Ovary (tissue), 9 donors: ENCODE data around the gene NKAIN2. TPM values are rescaled to one million over a fixed set of nuclear protein-coding genes. Genes with fewer than 3 reads are reported as not detected.

Experiments
- DNase-seq, 5 donors: peaks; one replicate each; pipeline ENCODE4 v3.0.0-alpha.2; 2019 to 2020
- H3K27ac ChIP-seq, 2 donors: fragments of 200-600 bp; one replicate each; pipeline versions ENCODE4 v1.5.1 to v1.8.0; 2019 to 2022
- H3K27me3 ChIP-seq: fragments of 200-600 bp; one replicate; pipeline ENCODE4 v1.8.0; 2022
- H3K36me3 ChIP-seq: fragments of 200-600 bp; sonication (generic); one replicate; pipeline ENCODE4 v1.5.1; 2019
- H3K4me1 ChIP-seq: one replicate; pipeline ENCODE4 v1.8.1; 2013; ENCODE audit warnings: mild to moderate bottlenecking, moderate library complexity; ENCODE audit not compliant: insufficient read depth
- H3K4me3 ChIP-seq: fragments of 200-600 bp; sonication (generic); one replicate; pipeline ENCODE4 v1.5.1; 2017
- H3K9me3 ChIP-seq, 2 donors: fragments of 200-600 bp in 1 of 2; sonication (generic) in 1 of 2; one replicate each; pipeline versions ENCODE4 v1.5.1 to v1.8.1; 2013 to 2019; ENCODE audit warnings: mild to moderate bottlenecking in 1 of 2, moderate library complexity in 1 of 2
- EP300 ChIP-seq: sonication (generic); formaldehyde crosslinking; IDR thresholded peaks from one replicate; pipeline ENCODE4 v1.6.1; 2017; ENCODE audit warnings: antibody characterized with exemption
- POLR2A ChIP-seq: fragments of 450-650 bp; IDR thresholded peaks from one replicate; pipeline ENCODE4 v1.6.1; 2017; ENCODE audit warnings: antibody characterized with exemption, mild to moderate bottlenecking, moderate library complexity
- WGBS, 3 donors: extraction: QIAGEN DNeasy Blood & Tissue Kit in 1 of 3; methylation state at CpG; one replicate each; pipeline versions ENCODE4 v1.1.5 to v1.1.7; 2013 to 2017; 5-methylcytosine and 5-hydroxymethylcytosine counted together
- intact Hi-C, 4 donors: fragments of 100-400 bp; cut with DNase I; formaldehyde crosslinking; loops; one replicate each; pipeline versions ENCODE4 v1.11.0 to v1.15.1; 2022 to 2023
- polyA plus RNA-seq, 2 donors: library from polyadenylated mRNA; stranded (reverse); fragments of 200-250 nt in 1 of 2; fragments of 350-450 nt in 1 of 2; fragmentation: Illumina TruSeq in 1 of 2; extraction: RNeasy Lipid Tissue Mini Kit (QIAGEN cat#74804) in 1 of 2; gene quantifications; one replicate each; pipeline ENCODE4 v1.2.3, GENCODE V29; 2013 to 2014
- total RNA-seq, 7 donors: library from RNA; depleted of rRNA in 2 of 7; stranded (reverse); fragments of >200 nt in 2 of 7; fragmentation: NEBNext Ultra II Directional in 3 of 7; extraction: Animal tissue kit (Norgen Biotek cat#: 25700) in 3 of 7; gene quantifications; one replicate each; pipeline versions ENCODE4 v1.1.0 to v1.2.4, GENCODE V29; 2016 to 2023
- TF ChIP-seq, protein P1 (sequence below), 3 donors: fragments of 450-650 bp in 2 of 3; fragments of 200-600 bp in 1 of 3; IDR thresholded peaks; one replicate each; pipeline versions ENCODE4 v1.5.1 to v1.8.0; 2016 to 2022; ENCODE audit warnings: antibody characterized with exemption in 3 of 3, mild to moderate bottlenecking in 1 of 3
- donor health status: DM: no; HTN: no; CAD: no; lungs with moderate emphysema.
- donor health status: DM: no; HTN: no; CAD: no.
- donor health status: Bipolar disorder and iron deficiency.
- donor health status: DM: yes; HTN: yes; CAD: no.
- donor health status: DM: no; HTN: no; CAD: no.
- donor health status: DM: yes; HTN: yes; CAD: no.

NKAIN2 gene
- total and polyA plus RNA-seq, 9 donors = 0.13 to 1.0 (median 0.40) TPM; not detected in 4

DNA sequence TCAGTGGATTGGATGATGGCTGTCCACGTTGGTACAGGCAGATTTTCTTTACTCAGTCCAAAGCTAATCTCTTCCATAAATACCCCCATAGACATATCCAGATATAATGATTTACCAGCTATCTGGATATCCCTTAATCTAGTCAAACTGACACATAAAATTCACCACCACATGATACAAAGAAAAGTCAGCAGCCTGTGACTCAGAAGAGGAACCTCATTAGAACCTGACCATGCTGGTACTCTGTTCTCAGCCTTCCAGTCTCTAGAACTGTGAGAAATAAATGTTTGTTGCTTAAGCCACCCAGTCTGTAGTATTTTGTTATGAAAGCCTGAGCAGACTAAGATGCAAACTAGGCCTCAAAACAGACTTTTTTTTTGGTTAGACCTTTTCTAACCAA lies 727.3 kb downstream of the NKAIN2 start:
- DNase-seq = no peak
- Histone ChIP-seq H3K4me1 (no peaks in the 10 kb centered on the region), H3K9me3 (no peaks in the 10 kb centered on the region), H3K4me3 (no peak overlapping the region), H3K36me3 (no peaks in the 10 kb centered on the region), H3K27me3 (no peaks in the 10 kb centered on the region), H3K27ac (no peak overlapping the region)
- 59 to 75% (median 70%) methylated on average over 1 of the region's 1 CpG for WGBS, 3 donors
- TF ChIP-seq, protein P1, sequence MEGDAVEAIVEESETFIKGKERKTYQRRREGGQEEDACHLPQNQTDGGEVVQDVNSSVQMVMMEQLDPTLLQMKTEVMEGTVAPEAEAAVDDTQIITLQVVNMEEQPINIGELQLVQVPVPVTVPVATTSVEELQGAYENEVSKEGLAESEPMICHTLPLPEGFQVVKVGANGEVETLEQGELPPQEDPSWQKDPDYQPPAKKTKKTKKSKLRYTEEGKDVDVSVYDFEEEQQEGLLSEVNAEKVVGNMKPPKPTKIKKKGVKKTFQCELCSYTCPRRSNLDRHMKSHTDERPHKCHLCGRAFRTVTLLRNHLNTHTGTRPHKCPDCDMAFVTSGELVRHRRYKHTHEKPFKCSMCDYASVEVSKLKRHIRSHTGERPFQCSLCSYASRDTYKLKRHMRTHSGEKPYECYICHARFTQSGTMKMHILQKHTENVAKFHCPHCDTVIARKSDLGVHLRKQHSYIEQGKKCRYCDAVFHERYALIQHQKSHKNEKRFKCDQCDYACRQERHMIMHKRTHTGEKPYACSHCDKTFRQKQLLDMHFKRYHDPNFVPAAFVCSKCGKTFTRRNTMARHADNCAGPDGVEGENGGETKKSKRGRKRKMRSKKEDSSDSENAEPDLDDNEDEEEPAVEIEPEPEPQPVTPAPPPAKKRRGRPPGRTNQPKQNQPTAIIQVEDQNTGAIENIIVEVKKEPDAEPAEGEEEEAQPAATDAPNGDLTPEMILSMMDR (IDR thresholded peaks at IDR 0.05) = no peak
- no peak for TF ChIP-seq EP300
- TF ChIP-seq POLR2A = no peak
- intact Hi-C loops = no loop called here

DNA sequence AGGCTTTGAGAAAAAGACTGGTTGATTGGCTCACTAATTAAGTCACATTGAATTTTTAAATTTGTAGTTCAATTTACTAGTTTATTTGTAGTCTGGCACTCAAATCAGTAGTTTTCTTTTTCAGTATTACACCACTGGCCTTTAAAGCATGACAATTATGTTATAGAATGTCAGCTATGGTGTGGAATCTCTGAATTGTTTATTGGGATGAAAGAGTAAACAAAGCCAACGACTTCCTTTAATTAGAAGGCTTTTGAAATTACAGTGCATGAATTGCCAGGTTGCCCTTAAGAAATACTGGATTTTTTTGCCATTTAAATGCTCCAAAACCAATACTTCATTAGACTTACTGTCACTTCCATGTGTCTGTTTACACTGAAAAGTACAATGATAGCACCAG lies 731.6 kb downstream of the NKAIN2 start:
- intact Hi-C loops = no loop called here
- Histone ChIP-seq H3K4me1 (no peaks in the 10 kb centered on the region), H3K9me3 (no peaks in the 10 kb centered on the region), H3K4me3 (no peak overlapping the region), H3K27me3 (no peaks in the 10 kb centered on the region), H3K27ac (no peak overlapping the region), H3K36me3 (no peaks in the 10 kb centered on the region)
- DNase-seq = no peak
- WGBS, 3 donors = 18 to 30% (median 22%) methylated on average over 1 of the region's 1 CpG
- TF ChIP-seq, protein P1 (IDR thresholded peaks at IDR 0.05) = no peak
- no peak for TF ChIP-seq POLR2A
- TF ChIP-seq EP300 = no peak

DNA sequence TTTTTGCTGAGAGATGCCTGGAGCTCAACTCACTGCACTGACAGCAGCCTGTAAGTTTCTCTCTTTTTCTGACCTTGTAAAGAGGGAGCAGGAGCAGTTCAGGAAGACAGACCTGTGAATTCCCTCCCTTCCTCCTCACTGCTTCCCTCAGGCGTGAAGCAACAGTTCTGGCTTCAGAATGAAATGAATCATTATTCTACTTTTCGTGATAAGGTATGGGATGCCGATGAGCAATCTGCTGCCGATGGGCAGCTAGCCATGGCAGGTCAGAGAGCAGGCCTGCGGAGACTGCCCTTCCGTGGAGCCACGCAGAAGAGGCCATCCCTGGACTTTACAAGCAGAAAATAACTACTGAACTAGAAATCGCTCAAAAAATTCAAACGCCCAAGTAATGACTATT lies 732.1 kb downstream of the NKAIN2 start:
- H3K36me3 ChIP-seq = no peaks in the 10 kb centered on the region
- no peaks in the 10 kb centered on the region for H3K9me3 ChIP-seq
- H3K4me1 ChIP-seq = no peaks in the 10 kb centered on the region
- 10 to 12% (median 11%) methylated on average over 9 of the region's 9 CpGs for WGBS, 3 donors
- H3K27ac ChIP-seq = no peak overlapping the region
- H3K4me3 ChIP-seq = no peak overlapping the region
- peak in 2 of 5 donors; percentile 8 to 11 for DNase-seq
- intact Hi-C loops = no loop called here
- TF ChIP-seq, protein P1 (IDR thresholded peaks at IDR 0.05) = no peak
- no peak for TF ChIP-seq POLR2A
- TF ChIP-seq EP300 = no peak
- no peaks in the 10 kb centered on the region for H3K27me3 ChIP-seq

DNA sequence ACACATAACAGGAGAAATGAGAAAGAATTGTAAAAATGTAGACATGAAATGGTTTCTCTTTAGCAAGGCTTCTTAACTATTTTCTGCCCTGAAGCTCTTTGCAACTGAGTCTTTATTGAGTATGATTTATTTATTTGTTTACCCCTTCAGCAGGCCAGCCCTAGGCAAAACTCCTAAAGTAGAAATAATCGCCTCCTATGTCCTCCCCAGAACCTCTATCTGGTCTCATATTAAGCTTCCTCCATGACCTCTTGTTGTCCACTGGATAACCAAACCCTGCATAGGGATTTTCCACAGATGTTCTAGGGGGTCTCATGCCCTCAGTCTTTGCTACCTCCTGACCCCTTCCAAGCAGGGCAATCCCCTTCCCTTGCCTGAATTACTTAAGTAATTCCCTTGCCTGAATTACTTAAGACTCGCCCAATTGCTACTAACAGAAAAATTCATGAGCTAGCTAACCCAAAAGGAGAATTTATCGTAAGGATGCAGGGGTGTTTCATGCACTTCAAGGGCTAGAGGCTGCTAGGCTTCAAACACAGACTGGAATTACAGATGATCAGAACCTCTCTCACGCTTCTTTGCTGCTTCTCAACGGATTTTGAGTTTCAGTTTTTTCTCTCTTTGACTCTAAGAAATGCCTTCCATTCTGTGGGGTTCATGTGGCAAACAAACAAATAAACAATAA lies 732.6 kb downstream of the NKAIN2 start:
- no peak for DNase-seq
- intact Hi-C loops = no loop called here
- WGBS, 3 donors = 80 to 88% (median 86%) methylated on average over 5 of the region's 5 CpGs
- no peak overlapping the region for H3K27ac ChIP-seq
- no peaks in the 10 kb centered on the region for H3K36me3 ChIP-seq
- H3K9me3 ChIP-seq = no peaks in the 10 kb centered on the region
- no peaks in the 10 kb centered on the region for H3K4me1 ChIP-seq
- H3K27me3 ChIP-seq = no peaks in the 10 kb centered on the region
- no peak for TF ChIP-seq POLR2A
- H3K4me3 ChIP-seq = no peak overlapping the region

DNA sequence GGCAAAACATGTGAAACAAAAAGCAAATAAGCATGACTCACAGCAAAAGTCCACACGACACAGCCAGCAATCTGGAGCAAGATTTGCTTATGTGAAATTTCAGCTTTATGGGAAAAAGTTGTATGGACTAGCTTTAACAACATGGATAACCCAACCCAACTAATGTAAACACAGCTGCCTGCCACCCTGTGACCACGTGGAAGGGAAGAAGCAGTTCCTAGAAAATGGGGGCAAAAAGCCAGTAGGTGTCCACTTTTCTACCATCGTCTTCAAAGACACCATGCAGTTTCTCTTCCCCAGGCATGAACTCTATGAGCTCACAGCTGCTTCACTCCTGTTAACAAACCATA lies 733.2 kb downstream of the NKAIN2 start:
- Histone ChIP-seq H3K4me1 (no peaks in the 10 kb centered on the region), H3K36me3 (no peaks in the 10 kb centered on the region), H3K27me3 (no peaks in the 10 kb centered on the region), H3K27ac (no peak overlapping the region), H3K4me3 (no peak overlapping the region), H3K9me3 (no peaks in the 10 kb centered on the region)
- WGBS, 3 donors = 54 to 64% (median 62%) methylated on average over 3 of the region's 3 CpGs
- intact Hi-C loops = no loop called here
- TF ChIP-seq, protein P1 (IDR thresholded peaks at IDR 0.05) = no peak
- no peak for DNase-seq
